ENCODE measurements around the gene RXRA.

DNA sequence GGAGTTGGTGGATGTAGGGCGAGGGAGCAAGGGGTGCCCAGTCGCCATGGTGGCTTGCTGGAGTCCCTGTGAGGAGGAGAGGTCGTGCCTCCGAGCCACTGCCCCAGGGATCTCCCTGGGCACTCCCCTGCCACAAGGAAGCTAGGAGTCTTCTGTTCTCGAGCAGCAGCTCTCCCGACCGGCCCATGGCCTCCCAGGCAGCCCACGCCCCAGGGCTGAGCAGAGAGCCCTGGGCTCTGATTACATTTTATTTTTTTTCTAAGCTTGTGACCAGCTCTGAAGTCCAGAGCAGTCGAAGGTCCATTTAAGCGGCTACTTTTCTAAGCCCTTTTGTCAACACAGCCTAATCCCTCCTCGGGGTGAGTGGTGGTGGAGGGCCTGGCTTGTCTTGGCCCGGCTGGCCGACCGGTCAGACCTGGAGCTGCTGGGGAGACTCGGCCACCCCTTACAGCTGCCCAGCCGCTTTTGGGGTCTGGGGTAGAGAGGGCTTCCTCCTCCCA is 2.1 kb downstream of the RXRA start:
- TF ChIP-seq, protein P1, sequence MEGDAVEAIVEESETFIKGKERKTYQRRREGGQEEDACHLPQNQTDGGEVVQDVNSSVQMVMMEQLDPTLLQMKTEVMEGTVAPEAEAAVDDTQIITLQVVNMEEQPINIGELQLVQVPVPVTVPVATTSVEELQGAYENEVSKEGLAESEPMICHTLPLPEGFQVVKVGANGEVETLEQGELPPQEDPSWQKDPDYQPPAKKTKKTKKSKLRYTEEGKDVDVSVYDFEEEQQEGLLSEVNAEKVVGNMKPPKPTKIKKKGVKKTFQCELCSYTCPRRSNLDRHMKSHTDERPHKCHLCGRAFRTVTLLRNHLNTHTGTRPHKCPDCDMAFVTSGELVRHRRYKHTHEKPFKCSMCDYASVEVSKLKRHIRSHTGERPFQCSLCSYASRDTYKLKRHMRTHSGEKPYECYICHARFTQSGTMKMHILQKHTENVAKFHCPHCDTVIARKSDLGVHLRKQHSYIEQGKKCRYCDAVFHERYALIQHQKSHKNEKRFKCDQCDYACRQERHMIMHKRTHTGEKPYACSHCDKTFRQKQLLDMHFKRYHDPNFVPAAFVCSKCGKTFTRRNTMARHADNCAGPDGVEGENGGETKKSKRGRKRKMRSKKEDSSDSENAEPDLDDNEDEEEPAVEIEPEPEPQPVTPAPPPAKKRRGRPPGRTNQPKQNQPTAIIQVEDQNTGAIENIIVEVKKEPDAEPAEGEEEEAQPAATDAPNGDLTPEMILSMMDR (IDR thresholded peaks at IDR 0.05): no peak
- no peak for TF ChIP-seq POLR2AphosphoS5 (IDR thresholded peaks at IDR 0.05; ENCODE audit: low read depth, low read length)
- TF ChIP-seq, protein P2, sequence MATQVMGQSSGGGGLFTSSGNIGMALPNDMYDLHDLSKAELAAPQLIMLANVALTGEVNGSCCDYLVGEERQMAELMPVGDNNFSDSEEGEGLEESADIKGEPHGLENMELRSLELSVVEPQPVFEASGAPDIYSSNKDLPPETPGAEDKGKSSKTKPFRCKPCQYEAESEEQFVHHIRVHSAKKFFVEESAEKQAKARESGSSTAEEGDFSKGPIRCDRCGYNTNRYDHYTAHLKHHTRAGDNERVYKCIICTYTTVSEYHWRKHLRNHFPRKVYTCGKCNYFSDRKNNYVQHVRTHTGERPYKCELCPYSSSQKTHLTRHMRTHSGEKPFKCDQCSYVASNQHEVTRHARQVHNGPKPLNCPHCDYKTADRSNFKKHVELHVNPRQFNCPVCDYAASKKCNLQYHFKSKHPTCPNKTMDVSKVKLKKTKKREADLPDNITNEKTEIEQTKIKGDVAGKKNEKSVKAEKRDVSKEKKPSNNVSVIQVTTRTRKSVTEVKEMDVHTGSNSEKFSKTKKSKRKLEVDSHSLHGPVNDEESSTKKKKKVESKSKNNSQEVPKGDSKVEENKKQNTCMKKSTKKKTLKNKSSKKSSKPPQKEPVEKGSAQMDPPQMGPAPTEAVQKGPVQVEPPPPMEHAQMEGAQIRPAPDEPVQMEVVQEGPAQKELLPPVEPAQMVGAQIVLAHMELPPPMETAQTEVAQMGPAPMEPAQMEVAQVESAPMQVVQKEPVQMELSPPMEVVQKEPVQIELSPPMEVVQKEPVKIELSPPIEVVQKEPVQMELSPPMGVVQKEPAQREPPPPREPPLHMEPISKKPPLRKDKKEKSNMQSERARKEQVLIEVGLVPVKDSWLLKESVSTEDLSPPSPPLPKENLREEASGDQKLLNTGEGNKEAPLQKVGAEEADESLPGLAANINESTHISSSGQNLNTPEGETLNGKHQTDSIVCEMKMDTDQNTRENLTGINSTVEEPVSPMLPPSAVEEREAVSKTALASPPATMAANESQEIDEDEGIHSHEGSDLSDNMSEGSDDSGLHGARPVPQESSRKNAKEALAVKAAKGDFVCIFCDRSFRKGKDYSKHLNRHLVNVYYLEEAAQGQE (IDR thresholded peaks at IDR 0.05; ENCODE audit: insufficient read depth in 1 of 2, low read depth in 2 of 2, low read length in 1 of 2): no peak
- no peak for TF ChIP-seq SIN3A (IDR thresholded peaks at IDR 0.05; ENCODE audit: borderline replicate concordance, insufficient read depth, low read depth, low read length)
- TF ChIP-seq TCF7L2 (IDR thresholded peaks at IDR 0.05; ENCODE audit: low read depth, low read length): no peak

Data from Panc1 (cell line).